GM18951 (cell line): ENCODE data around the gene RIMBP2.

Experiments used
- POLR2A ChIP-seq: IDR thresholded peaks from 4 replicates; pipeline ENCODE4 v1.6.1; 2011; ENCODE audit warnings: mild to moderate bottlenecking; ENCODE audit not compliant: insufficient read length, insufficient read depth; ENCODE audit errors: extremely low read depth
- in situ Hi-C: fragments of 300-500 bp; cut with MboI; formaldehyde crosslinking; loops from one replicate; pipeline ENCODE4 v1.12.0; 2022; ENCODE audit warnings: low sequenced_read_pairs, mixed read lengths, inconsistent platforms; ENCODE audit not compliant: unreplicated experiment

RIMBP2 gene

GRCh38 chr12:130641533-130642184 is 74.4 kb downstream of the RIMBP2 start:
- in situ Hi-C loops = no loop called here
- TF ChIP-seq POLR2A = no peak

GRCh38 chr12:130640901-130641300 is 75.2 kb downstream of the RIMBP2 start:
- in situ Hi-C loops = no loop called here
- no peak for TF ChIP-seq POLR2A

- in situ Hi-C loops = no loop called here
- no peak for TF ChIP-seq POLR2A
These were observed 75.6 kb downstream of the RIMBP2 start for GRCh38 chr12:130640496-130640895.

- no peak for TF ChIP-seq POLR2A
- in situ Hi-C loops = no loop called here
These were observed 76.3 kb downstream of the RIMBP2 start for GRCh38 chr12:130639476-130640424.

- TF ChIP-seq POLR2A = no peak
- in situ Hi-C loops = no loop called here
These were observed 79.7 kb downstream of the RIMBP2 start for GRCh38 chr12:130636370-130636769.

GRCh38 chr12:130634866-130635265 is 81.2 kb downstream of the RIMBP2 start:
- TF ChIP-seq POLR2A = no peak
- in situ Hi-C loops = no loop called here

- no peak for TF ChIP-seq POLR2A
- in situ Hi-C loops = no loop called here
These were observed 82.3 kb downstream of the RIMBP2 start for GRCh38 chr12:130633771-130634170.

GRCh38 chr12:130632642-130633041 is 83.5 kb downstream of the RIMBP2 start:
- in situ Hi-C loops = no loop called here
- TF ChIP-seq POLR2A = no peak

GRCh38 chr12:130628304-130628703 is 87.8 kb downstream of the RIMBP2 start:
- in situ Hi-C loops = no loop called here
- no peak for TF ChIP-seq POLR2A

- TF ChIP-seq POLR2A = no peak
- in situ Hi-C loops = no loop called here
These were observed 88.9 kb downstream of the RIMBP2 start for GRCh38 chr12:130627175-130627574.

- in situ Hi-C loops = no loop called here
- no peak for TF ChIP-seq POLR2A
These were observed 89.5 kb downstream of the RIMBP2 start for GRCh38 chr12:130626601-130627000.

GRCh38 chr12:130625201-130625600 is 90.9 kb downstream of the RIMBP2 start:
- no peak for TF ChIP-seq POLR2A

GRCh38 chr12:130622803-130623202 is 93.3 kb downstream of the RIMBP2 start:
- TF ChIP-seq POLR2A = no peak
- in situ Hi-C loops = no loop called here

More at GRCh38 chr12:130625201-130625600, 90.9 kb downstream of the RIMBP2 start:
- in situ Hi-C loops = no loop called here

GRCh38 chr12:130621696-130622298 is 94.3 kb downstream of the RIMBP2 start:
- TF ChIP-seq POLR2A = no peak
- in situ Hi-C loops = no loop called here

- TF ChIP-seq POLR2A = no peak
- in situ Hi-C loops = no loop called here
These were observed 95.3 kb downstream of the RIMBP2 start for GRCh38 chr12:130620756-130621155.
